A673 (cell line): ENCODE results near the gene ZP2. TPM values are rescaled to one million over a fixed set of nuclear protein-coding genes. Genes with fewer than 3 reads are reported as not detected.
"Not testable (repeated sequence)": the region's sequence is repeated elsewhere in the genome, so short reads cannot be mapped to it uniquely, and the experiment has no call there.

Experiments used
- BruUV-seq: library from RNA; stranded (reverse); fragments of 400-500 nt; replicated peaks from 2 replicates; lab custom pipeline; 2021; lab: Mats Ljungman, UMichigan
- CTCF ChIA-PET: fragments of 300-600 bp; sonication (Branson Sonifier 250); formaldehyde crosslinking; loops from one replicate; lab custom pipeline; 2022; ENCODE audit warnings: antibody characterized with exemption; lab: Charles Lee
- POLR2A ChIA-PET: fragments of 300-600 bp; sonication (Branson Sonifier 250); formaldehyde crosslinking; loops from one replicate; lab custom pipeline; 2022; ENCODE audit warnings: antibody characterized with exemption; ENCODE audit not compliant: low non-redundant PET; lab: Charles Lee
- DNase-seq: peaks from one replicate; pipeline ENCODE4 v3.0.0-alpha.2; 2015; ENCODE audit warnings: low spot score
- H3K27ac ChIP-seq: fragments of 200-600 bp; sonication (generic); 2 replicates; pipeline ENCODE4 v1.5.1; 2016; ENCODE audit warnings: mixed run types, low read depth, mild to moderate bottlenecking, mixed read lengths, antibody characterized with exemption, low read length; ENCODE audit not compliant: poor library complexity, severe bottlenecking
- H3K27me3 ChIP-seq: fragments of 200-600 bp; sonication (generic); replicated peaks from 2 replicates; pipeline ENCODE4 v1.6.1; 2017; ENCODE audit warnings: mixed run types, low read depth, mild to moderate bottlenecking, mixed read lengths, antibody characterized with exemption, low read length; ENCODE audit not compliant: insufficient read depth, poor library complexity
- H3K36me3 ChIP-seq: fragments of 200-600 bp; sonication (generic); 2 replicates; pipeline ENCODE4 v1.6.1; 2016; ENCODE audit warnings: mixed run types, mild to moderate bottlenecking, mixed read lengths, antibody characterized with exemption, low read length; ENCODE audit not compliant: insufficient read depth, poor library complexity, severe bottlenecking
- H3K4me1 ChIP-seq: fragments of 200-600 bp; sonication (generic); 2 replicates; pipeline ENCODE4 v1.6.1; 2017; ENCODE audit warnings: mixed run types, mild to moderate bottlenecking, mixed read lengths, antibody characterized with exemption, low read length; ENCODE audit not compliant: insufficient read depth, poor library complexity, severe bottlenecking
- H3K4me3 ChIP-seq: fragments of 200-600 bp; sonication (generic); 2 replicates; pipeline ENCODE4 v1.5.1; 2016; ENCODE audit warnings: low read depth, mixed run types, mild to moderate bottlenecking, mixed read lengths, low read length; ENCODE audit not compliant: poor library complexity, severe bottlenecking
- H3K9me3 ChIP-seq: fragments of 200-600 bp; sonication (generic); 2 replicates; pipeline ENCODE4 v1.6.1; 2016; ENCODE audit warnings: mixed run types, low read depth, mild to moderate bottlenecking, mixed read lengths, antibody characterized with exemption, low read length; ENCODE audit not compliant: poor library complexity, severe bottlenecking
- CTCF ChIP-seq: fragments of 300-800, 200-600 bp; sonication (generic); conservative IDR thresholded peaks from 2 replicates; pipeline ENCODE4 v1.5.1; 2017; ENCODE audit warnings: low read depth, mild to moderate bottlenecking, antibody characterized with exemption, low read length, moderate library complexity, mixed read lengths
- EZH2 ChIP-seq: fragments of 200-600 bp; sonication (generic); IDR thresholded peaks from 2 replicates; pipeline ENCODE4 v1.6.1; 2017; ENCODE audit warnings: borderline replicate concordance, low read depth, mild to moderate bottlenecking, mixed read lengths, antibody characterized with exemption, low read length; ENCODE audit not compliant: poor library complexity, severe bottlenecking
- intact Hi-C: fragments of 100-400 bp; cut with micrococcal nuclease; formaldehyde crosslinking; loops from one replicate; pipeline ENCODE4 v1.10.0; 2022; ENCODE audit not compliant: unreplicated experiment
- total RNA-seq: library from RNA; stranded (reverse); gene quantifications from 2 replicates; pipeline ENCODE4 v1.2.3, GENCODE V29; 2021

ZP2 gene
- total RNA-seq, 1 experiment from 2014 or later = not detected

GRCh38 chr16:21172650-21173049 lies 38.7 kb downstream of the ZP2 start:
- H3K4me3 ChIP-seq = no peak overlapping the region
- CTCF ChIA-PET = no interaction called here
- BruUV-seq = no TSS peak

GRCh38 chr16:21170116-21170515 lies 41.3 kb downstream of the ZP2 start:
- H3K36me3 ChIP-seq, CTCF ChIA-PET, POLR2A ChIA-PET, BruUV-seq, H3K4me1 ChIP-seq, H3K9me3 ChIP-seq, DNase-seq, H3K27ac ChIP-seq, H3K4me3 ChIP-seq, H3K27me3 ChIP-seq, intact Hi-C loops: not testable (repeated sequence)

More at GRCh38 chr16:21172650-21173049, 38.7 kb downstream of the ZP2 start:
- DNase-seq = no peak
- Histone ChIP-seq H3K36me3 (no peaks in the 10 kb centered on the region), H3K4me1 (no peaks in the 10 kb centered on the region), H3K27ac (no peak overlapping the region), H3K9me3 (no peaks in the 10 kb centered on the region), H3K27me3 (no peaks in the 10 kb centered on the region)
- POLR2A ChIA-PET = no interaction called here
- intact Hi-C loops = no loop called here
- no peak for TF ChIP-seq EZH2
- TF ChIP-seq CTCF = no peak

DNA sequence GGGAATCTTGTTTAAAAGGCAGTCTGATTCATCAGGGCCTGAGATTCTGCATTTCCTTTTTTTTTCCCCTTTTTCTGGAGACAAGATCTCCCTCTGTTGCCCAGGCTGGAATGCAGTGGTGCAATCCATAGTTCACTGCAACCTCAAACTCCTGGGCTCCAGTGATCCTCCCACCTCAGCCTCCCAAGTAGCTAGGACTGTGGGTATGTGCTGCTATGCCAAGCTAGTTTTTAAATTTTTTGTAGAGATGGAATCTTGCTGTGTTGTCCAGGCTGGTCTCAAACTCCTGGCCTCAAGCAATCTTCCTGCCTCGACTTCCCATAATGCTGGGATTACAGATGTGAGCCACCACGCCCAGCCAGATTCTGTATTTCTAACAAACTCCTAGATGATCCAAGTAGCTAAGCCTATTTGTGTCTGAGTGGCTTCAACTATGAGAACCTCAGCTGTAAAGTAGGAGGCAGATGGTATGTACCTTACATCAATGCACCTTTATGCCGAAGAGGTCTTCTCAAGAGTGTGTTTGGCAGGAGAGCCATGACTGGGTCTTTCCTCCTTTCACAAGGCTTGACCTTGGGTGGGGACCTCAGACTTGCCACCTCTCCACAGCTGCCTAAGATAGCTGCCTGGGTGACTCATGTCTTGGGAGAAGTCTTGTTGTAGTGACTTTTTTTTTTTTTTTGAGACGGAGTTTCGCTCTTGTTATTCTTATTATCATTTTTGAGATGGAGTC lies 42.0 kb downstream of the ZP2 start:
- Histone ChIP-seq H3K27me3 (no peaks in the 10 kb centered on the region), H3K36me3 (no peaks in the 10 kb centered on the region), H3K9me3 (no peaks in the 10 kb centered on the region), H3K4me3 (no peak overlapping the region), H3K27ac (no peak overlapping the region), H3K4me1 (no peaks in the 10 kb centered on the region)
- TF ChIP-seq CTCF (no peak), EZH2 (no peak)
- BruUV-seq = no TSS peak
- no peak for DNase-seq
- CTCF ChIA-PET = no interaction called here
- intact Hi-C loops = no loop called here
- POLR2A ChIA-PET = interaction anchor here (0.6 kb wide), 1 partner anchor 32 kb away, joined by 6 read pairs; no protein-coding TSS in a partner anchor
